Measurements from ENCODE around the gene SS18.

The SS18 gene

DNA sequence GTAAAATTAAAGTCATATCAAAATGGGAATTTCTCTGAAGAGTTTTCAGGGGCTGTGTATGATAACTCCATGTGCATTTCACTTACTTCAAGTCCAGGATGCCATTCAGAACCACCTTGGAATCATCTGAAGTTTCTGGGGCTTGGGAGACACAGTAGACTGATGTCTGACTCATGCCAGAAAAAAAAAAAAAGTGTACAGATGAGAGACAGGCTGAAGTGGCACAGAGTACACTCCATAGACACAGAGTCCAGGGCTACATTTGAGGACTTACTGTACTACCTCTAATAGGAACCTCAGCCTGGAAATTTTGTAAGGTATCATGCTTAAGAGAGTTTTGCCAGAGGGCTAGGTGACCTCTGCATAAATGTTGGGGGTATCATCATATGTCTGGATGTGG, 92.0 kb downstream of the SS18 start:
- DNase-seq (ENCODE audit: low spot score) = no peak

DNA sequence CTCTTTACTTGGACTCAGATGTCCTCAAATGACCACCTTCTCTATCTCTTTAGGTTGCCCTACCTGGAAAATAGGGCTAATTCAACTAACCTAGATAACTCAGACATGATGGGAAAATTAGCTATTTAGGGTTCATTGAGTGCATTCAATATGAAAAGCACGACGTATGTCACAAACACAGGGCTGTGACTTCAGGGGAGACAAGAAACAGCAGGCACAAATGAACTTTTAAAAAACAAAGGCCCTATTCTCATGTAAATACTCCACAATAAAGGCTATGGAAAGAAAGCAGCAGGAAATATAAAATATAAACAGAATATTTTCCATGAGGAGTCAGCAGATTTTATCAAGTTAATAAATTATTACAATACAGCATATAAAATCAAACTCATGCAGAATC, 97.8 kb downstream of the SS18 start:
- no peak for DNase-seq (ENCODE audit: low spot score)

DNA sequence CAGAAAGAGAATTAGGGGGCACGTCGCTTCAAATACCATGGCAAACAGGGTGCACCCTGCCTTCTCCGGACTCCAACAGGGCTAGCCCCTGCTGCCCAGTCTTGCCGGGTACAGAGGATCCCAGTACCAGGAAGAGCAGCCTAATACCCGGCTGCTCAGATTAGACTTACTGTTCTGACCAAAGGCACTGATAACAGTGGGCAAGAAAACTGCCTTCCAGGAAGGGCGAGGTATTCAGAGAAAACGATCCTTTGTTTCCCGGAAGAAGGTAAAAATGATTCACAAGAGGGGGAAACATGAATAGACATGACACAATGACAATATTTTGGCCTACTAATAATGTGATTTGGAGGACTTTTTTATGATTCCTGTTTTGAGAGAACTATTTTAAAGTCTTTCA, 99.9 kb downstream of the SS18 start:
- no peak for DNase-seq (ENCODE audit: low spot score)

DNA sequence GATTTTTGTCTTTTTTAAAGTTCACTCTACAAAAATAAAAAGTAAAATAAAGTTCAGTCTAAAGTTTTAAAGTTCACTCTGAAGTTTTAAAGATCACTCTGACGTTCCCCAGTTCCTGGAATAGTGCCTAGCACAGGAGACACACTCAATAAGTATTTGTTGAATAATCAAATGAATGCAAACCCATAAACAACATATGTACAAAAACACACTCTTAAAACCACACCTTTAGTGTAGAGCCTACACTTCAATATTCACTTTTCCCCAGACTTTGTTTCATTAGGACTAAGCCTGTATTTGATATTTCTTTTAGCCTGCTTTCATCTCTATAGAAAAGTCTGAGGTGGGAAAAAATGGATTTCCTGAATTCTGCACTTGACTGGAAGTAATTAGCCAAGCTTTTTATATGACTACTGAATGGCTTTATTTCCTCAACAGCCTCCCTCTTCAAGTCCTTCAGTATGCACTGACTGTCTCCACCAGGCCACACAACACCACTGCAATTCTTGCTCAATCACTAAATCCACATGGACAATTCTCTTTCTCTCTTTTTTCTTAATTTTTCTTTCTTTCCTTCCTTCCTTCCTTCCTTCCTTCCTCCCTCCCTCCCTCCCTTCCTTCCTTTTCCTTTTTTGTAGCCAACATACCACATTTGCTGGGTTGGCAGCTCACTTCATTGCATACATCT, 104.6 kb downstream of the SS18 start:
- DNase-seq (ENCODE audit: low spot score) = no peak

DNA sequence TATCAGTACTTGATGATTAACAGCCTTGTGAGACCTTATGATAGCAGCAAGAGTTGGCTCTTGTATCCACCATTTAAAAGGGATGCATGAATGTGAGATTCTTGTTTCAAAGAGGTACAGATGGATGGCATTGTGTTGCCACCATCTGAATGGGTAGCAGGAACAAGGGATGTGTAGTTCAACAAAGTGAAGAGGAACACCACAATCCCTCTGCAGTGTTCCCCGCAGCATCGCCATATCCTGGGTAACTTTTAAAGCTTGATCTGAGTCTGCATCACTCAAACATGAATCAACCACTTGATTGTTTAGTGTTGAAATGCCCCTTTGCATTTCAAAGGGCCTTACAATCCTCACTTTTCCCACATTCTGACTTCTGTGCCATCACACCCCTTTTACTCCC, 106.7 kb downstream of the SS18 start:
- no peak for DNase-seq (ENCODE audit: low spot score)

DNA sequence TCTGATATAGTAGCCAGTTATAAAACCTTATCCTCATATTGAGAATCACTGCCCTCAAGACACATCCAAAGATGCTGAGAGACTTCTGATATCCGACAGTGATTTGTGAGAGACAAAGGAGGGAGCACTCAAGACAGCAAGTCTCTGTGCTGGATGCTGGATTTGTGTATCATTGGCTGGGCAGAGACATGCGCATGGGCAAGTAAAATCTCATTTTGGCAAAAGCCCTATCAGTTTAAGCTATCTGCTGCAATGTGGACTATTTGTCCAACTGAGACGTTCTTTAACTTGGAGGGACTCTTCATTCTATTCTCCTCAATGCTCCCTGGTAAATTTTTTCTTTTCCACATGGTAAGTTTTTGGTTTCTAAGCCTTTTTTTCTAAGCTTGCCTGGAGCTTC, 107.5 kb downstream of the SS18 start:
- no peak for DNase-seq (ENCODE audit: low spot score)

DNA sequence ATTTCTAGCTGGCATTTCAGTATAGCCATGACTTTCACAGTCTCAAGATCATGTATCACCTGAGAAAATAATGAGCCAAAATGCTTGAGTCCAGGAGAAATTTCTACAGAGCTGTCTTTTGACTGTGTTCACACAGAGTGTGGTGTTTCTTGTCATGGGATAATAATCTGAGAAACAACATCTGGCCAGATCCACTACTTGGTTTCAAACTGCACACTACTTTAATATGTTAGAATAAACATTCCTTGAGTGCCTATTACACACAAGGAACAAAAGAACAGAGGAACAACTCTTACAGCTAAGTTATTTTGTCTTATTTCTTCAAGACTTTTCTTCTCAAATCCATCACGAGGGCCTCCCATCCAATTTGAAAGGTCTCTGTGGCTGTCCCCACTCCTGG, 108.3 kb downstream of the SS18 start:
- DNase-seq (ENCODE audit: low spot score) = no peak

DNA sequence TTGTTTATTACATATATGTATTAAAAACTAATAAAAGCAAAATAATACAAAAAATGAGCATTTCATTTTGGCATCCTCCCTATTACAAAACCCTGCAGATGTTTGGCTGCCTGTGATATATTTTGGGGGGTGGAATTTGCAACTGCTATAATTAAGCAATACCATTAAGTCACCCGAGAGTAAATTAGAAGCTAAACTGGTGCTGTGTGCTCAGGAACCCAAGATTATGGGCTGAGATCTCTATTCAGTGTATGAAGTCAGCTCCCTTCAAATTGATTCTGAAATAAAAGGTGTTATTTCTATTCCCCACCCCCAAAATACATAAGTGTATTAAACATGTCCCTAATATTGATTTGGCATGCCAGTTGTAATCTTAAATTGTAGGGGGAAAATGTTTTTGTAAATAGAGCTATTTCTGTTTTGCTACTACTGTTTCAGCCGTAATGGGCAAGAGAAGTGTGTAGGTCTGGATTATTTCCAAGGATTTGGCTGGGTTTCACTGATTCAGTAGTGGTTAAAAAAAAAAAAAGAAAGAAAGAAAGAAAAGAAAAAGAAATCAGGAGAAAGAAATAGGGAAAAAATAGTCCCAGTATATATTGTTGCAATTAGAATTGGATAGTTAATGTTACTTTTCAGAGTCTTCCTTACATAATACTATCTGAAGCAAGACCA, 110.9 kb downstream of the SS18 start:
- DNase-seq (ENCODE audit: low spot score) = no peak

DNA sequence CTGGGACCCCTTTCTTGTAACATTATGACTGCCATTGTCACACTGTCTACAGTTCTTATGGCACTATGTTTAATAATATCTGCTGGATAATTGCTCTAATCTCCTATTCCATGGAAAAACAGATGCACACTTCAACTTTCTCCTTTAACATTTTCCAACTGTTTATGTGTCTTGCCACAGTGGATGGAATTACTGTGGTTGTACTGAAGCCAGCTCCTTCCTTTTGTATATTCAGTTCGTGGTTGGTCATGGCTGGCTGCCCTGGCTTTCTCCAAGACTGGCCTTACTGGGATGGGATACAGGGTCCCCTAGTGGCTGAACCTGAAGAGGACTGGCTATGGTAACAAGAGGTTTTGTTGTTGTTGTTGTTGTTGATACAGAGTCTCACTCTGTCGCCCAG, 113.9 kb downstream of the SS18 start:
- no peak for DNase-seq (ENCODE audit: low spot score)

DNA sequence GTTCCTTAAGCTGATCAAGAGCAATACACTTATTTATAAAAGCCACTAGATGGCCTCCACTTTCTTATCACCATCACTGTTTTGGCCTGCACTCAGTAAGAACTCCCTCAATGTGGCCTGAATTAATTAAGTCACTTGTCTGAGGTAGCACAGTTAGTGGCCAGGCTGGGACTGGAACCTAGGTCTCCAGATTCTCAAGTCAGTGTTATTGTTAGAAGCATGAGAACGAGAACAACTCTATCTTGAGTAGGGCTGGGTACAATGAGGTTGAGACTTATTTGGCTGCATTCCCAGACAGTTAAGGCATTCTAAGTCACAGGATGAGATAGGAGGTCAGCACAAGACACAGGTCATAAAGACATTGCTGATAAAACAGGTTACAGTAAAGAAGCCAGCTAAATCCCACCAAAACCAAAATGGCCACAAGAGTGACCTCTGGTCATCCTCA, 115.8 kb downstream of the SS18 start:
- no peak for DNase-seq (ENCODE audit: low spot score)

Measured in putamen (tissue), 1 donor.